ENCODE data around the gene SHCBP1. TPM values are rescaled to one million over a fixed set of nuclear protein-coding genes. Genes with fewer than 3 reads are reported as not detected.

Gene SHCBP1
- total RNA-seq, 2 donors from 2014 or later, result 4.6 to 25.1 TPM

DNA sequence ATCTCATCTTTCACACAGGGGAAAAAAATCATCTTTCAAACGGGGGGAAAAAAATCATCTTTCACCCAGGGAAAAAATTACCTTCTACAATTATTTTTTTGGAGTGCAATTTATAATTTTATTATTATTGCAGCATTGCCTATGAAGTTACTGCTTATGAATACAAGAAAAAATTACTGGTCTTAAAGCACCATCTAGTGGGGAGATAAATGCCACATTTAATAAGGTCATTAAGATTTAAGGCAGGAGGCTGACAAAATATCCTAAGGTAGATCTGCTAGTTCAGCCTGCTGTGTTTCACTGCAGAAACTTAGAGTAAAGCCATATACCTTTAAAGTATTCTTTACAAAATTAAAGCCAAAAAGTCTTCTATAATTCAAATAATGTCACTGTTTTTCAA, 13.7 kb downstream of the SHCBP1 start:
- H3K27me3 ChIP-seq, result no peaks in the 10 kb centered on the region
- H3K9me3 ChIP-seq, result no peaks in the 10 kb centered on the region
- no peak overlapping the region for H3K4me3 ChIP-seq
- H3K4me1 ChIP-seq, result no peaks in the 10 kb centered on the region
- intact Hi-C loops (cut with DNase I), result loop anchor here (10.0 kb wide), 1 partner anchor 53 kb away; no protein-coding TSS in a partner anchor
- TF ChIP-seq, protein P1, sequence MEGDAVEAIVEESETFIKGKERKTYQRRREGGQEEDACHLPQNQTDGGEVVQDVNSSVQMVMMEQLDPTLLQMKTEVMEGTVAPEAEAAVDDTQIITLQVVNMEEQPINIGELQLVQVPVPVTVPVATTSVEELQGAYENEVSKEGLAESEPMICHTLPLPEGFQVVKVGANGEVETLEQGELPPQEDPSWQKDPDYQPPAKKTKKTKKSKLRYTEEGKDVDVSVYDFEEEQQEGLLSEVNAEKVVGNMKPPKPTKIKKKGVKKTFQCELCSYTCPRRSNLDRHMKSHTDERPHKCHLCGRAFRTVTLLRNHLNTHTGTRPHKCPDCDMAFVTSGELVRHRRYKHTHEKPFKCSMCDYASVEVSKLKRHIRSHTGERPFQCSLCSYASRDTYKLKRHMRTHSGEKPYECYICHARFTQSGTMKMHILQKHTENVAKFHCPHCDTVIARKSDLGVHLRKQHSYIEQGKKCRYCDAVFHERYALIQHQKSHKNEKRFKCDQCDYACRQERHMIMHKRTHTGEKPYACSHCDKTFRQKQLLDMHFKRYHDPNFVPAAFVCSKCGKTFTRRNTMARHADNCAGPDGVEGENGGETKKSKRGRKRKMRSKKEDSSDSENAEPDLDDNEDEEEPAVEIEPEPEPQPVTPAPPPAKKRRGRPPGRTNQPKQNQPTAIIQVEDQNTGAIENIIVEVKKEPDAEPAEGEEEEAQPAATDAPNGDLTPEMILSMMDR (IDR thresholded peaks at IDR 0.05), result peak; percentile 38
- no peak for DNase-seq
- H3K9ac ChIP-seq (ENCODE audit: low read depth in 2 of 2, low read length in 2 of 2), result no peak overlapping the region
- H3K27ac ChIP-seq, result no peak overlapping the region
- no peaks in the 10 kb centered on the region for H3K36me3 ChIP-seq

DNA sequence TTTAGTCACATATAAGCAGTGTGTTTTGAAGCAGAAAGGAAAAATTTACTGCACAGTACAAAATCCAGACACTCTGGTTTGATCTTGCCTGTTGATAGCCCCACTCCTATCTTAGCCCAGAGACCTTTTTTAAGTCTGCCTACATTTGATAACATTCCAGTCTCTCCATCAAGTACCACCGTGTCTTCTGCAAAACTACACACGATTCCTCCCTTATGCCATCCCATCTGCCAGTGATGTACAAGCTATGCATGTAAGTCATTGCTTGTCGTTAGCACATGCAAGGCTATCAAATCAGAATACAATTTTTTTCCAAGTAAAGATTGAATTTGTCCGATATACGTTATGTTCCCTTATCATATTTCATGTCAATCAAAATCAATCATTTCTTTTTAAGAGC, 14.9 kb downstream of the SHCBP1 start:
- intact Hi-C loops (cut with DNase I), result loop anchor here (10.0 kb wide), 1 partner anchor 51 kb away; no protein-coding TSS in a partner anchor
- H3K4me1 ChIP-seq, result no peaks in the 10 kb centered on the region
- no peaks in the 10 kb centered on the region for H3K27me3 ChIP-seq
- H3K9ac ChIP-seq (ENCODE audit: low read depth in 2 of 2, low read length in 2 of 2), result no peak overlapping the region
- no peaks in the 10 kb centered on the region for H3K36me3 ChIP-seq
- DNase-seq, result no peak
- H3K9me3 ChIP-seq, result no peaks in the 10 kb centered on the region
- TF ChIP-seq, protein P1 (IDR thresholded peaks at IDR 0.05), result no peak
- H3K27ac ChIP-seq, result no peak overlapping the region
- no peak overlapping the region for H3K4me3 ChIP-seq

DNA sequence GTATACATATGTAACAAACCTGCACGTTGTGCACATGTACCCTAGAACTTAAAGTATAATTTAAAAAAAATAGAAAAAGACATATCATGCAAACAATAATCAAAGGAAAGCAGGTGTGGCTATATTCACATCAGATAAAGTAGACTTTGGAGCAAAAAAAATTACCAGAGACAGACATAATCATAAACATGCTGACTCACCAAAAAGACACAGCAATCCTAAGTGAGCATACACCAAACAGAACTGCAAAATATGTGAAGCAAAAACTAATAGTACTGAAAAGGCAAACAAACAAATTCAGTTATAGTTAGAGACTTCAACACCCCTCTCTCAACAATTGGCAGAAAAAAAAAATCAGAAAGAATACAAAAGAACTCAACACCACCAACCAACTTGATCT, 29.9 kb downstream of the SHCBP1 start:
- no peak overlapping the region for H3K4me3 ChIP-seq
- H3K36me3 ChIP-seq, result no peaks in the 10 kb centered on the region
- H3K27ac ChIP-seq, result no peak overlapping the region
- H3K27me3 ChIP-seq, result no peaks in the 10 kb centered on the region
- no peaks in the 10 kb centered on the region for H3K4me1 ChIP-seq
- no peaks in the 10 kb centered on the region for H3K9me3 ChIP-seq
- intact Hi-C loops (cut with DNase I), result no loop called here
- H3K9ac ChIP-seq (ENCODE audit: low read depth in 2 of 2, low read length in 2 of 2), result no peak overlapping the region
- DNase-seq, result no peak
- TF ChIP-seq, protein P1 (IDR thresholded peaks at IDR 0.05), result no peak

DNA sequence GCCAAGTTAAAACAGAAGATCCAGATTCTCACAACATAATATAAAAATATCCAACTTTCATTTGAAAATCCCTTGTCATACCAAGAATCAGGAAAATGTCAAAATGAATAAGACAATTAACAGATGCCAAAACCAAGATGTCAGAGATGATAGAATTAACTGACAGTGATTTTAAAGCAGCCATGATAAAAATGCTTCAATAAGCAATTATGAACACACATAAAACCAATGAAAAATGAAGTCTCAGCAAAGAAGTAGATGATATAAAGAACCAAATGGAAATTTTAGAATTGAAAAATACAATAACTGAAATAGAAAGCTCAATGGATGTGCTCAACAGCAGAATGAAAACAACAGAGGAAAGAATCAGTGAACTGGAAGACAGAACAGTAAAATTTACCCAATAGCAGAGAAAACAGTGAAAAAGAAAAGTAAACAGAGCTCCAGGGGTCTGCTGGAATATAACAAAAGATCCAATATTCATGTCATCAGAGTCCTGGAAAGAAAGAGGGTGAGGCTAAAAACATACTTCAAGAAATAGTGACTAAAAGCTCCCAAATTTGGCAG, 35.1 kb downstream of the SHCBP1 start:
- Histone ChIP-seq H3K4me3 (no peak overlapping the region), H3K27me3 (no peaks in the 10 kb centered on the region), H3K36me3 (no peaks in the 10 kb centered on the region), H3K27ac (no peak overlapping the region), H3K4me1 (no peaks in the 10 kb centered on the region), H3K9me3 (no peaks in the 10 kb centered on the region), H3K9ac (ENCODE audit: low read depth in 2 of 2, low read length in 2 of 2) (no peak overlapping the region)
- TF ChIP-seq, protein P1 (IDR thresholded peaks at IDR 0.05), result no peak
- intact Hi-C loops (cut with DNase I), result no loop called here
- DNase-seq, result no peak

DNA sequence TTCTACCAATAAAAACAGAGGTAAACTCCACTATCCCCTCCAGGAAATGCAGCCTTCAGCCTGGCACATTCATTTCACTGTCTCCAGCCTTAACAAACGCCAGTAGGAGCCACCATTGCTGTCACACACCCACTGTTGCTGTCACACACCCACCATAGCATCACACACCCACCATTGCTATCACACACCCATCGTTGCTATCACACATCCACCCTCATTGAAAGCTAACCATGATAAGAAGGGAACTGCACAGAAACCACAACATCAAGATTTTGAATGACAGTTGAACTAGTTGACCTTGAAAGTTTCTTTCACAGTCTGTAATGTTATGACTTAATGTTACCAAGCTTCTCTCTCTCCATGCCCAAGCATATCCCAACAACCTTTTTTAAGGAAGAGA, 38.1 kb downstream of the SHCBP1 start:
- intact Hi-C loops (cut with DNase I), result no loop called here
- H3K36me3 ChIP-seq, result no peaks in the 10 kb centered on the region
- no peak for DNase-seq

More for the DNA sequence above, 38.1 kb downstream of the SHCBP1 start:
- no peak overlapping the region for H3K27ac ChIP-seq
- no peaks in the 10 kb centered on the region for H3K4me1 ChIP-seq
- H3K27me3 ChIP-seq, result no peaks in the 10 kb centered on the region
- no peak overlapping the region for H3K4me3 ChIP-seq
- no peak overlapping the region for H3K9ac ChIP-seq (ENCODE audit: low read depth in 2 of 2, low read length in 2 of 2)
- no peaks in the 10 kb centered on the region for H3K9me3 ChIP-seq
- TF ChIP-seq, protein P1 (IDR thresholded peaks at IDR 0.05), result no peak
